ENCODE data around the gene IL23R.

The IL23R gene

GRCh38 chr1:67239738-67240137 lies 73.5 kb downstream of the IL23R start:
- TF ChIP-seq REST (IDR thresholded peaks at IDR 0.05; ENCODE audit: insufficient read depth in 1 of 2, low read depth in 2 of 2, low read length in 2 of 2) = no peak
- TF ChIP-seq POLR2AphosphoS5 (IDR thresholded peaks at IDR 0.05; ENCODE audit: low read depth, low read length) = no peak
- TF ChIP-seq TAF1 (IDR thresholded peaks at IDR 0.05; ENCODE audit: borderline replicate concordance, insufficient read depth, low read length) = no peak
- no peak for TF ChIP-seq SIN3A (IDR thresholded peaks at IDR 0.05; ENCODE audit: borderline replicate concordance, insufficient read depth, low read length)
- no peak for TF ChIP-seq FOXP2 (optimal IDR thresholded peaks at IDR 0.05; ENCODE audit: borderline replicate concordance, extremely low read depth, extremely low read length, insufficient read depth)

GRCh38 chr1:67241200-67241746 lies 75.0 kb downstream of the IL23R start:
- TF ChIP-seq SIN3A (IDR thresholded peaks at IDR 0.05; ENCODE audit: borderline replicate concordance, insufficient read depth, low read length) (no peak), POLR2AphosphoS5 (IDR thresholded peaks at IDR 0.05; ENCODE audit: low read depth, low read length) (no peak), TAF1 (IDR thresholded peaks at IDR 0.05; ENCODE audit: borderline replicate concordance, insufficient read depth, low read length) (no peak), REST (IDR thresholded peaks at IDR 0.05; ENCODE audit: insufficient read depth in 1 of 2, low read depth in 2 of 2, low read length in 2 of 2) (no peak), FOXP2 (optimal IDR thresholded peaks at IDR 0.05; ENCODE audit: borderline replicate concordance, extremely low read depth, extremely low read length, insufficient read depth) (no peak)

- TF ChIP-seq TAF1 (IDR thresholded peaks at IDR 0.05; ENCODE audit: borderline replicate concordance, insufficient read depth, low read length) (no peak), SIN3A (IDR thresholded peaks at IDR 0.05; ENCODE audit: borderline replicate concordance, insufficient read depth, low read length) (no peak), POLR2AphosphoS5 (IDR thresholded peaks at IDR 0.05; ENCODE audit: low read depth, low read length) (no peak), REST (IDR thresholded peaks at IDR 0.05; ENCODE audit: insufficient read depth in 1 of 2, low read depth in 2 of 2, low read length in 2 of 2) (no peak), FOXP2 (optimal IDR thresholded peaks at IDR 0.05; ENCODE audit: borderline replicate concordance, extremely low read depth, extremely low read length, insufficient read depth) (no peak)
Measured at GRCh38 chr1:67242016-67242415, 75.8 kb downstream of the IL23R start.

GRCh38 chr1:67250051-67250653 lies 83.9 kb downstream of the IL23R start:
- no peak for TF ChIP-seq POLR2AphosphoS5 (IDR thresholded peaks at IDR 0.05; ENCODE audit: low read depth, low read length)
- TF ChIP-seq TAF1 (IDR thresholded peaks at IDR 0.05; ENCODE audit: borderline replicate concordance, insufficient read depth, low read length) = no peak
- no peak for TF ChIP-seq SIN3A (IDR thresholded peaks at IDR 0.05; ENCODE audit: borderline replicate concordance, insufficient read depth, low read length)
- TF ChIP-seq REST (IDR thresholded peaks at IDR 0.05; ENCODE audit: insufficient read depth in 1 of 2, low read depth in 2 of 2, low read length in 2 of 2) = no peak
- TF ChIP-seq FOXP2 (optimal IDR thresholded peaks at IDR 0.05; ENCODE audit: borderline replicate concordance, extremely low read depth, extremely low read length, insufficient read depth) = no peak
